HUES64 (cell line): ENCODE data around the gene TAF1C.
A peak's percentile ranks its signal among the peaks of the same experiment; 100 is the strongest.

Source experiments
- H3K27ac ChIP-seq: 2 replicates; pipeline ENCODE4 v1.7.0; 2013; ENCODE audit warnings: low read depth, low read length, inconsistent platforms
- H3K27me3 ChIP-seq: 2 replicates; pipeline ENCODE4 v1.6.1; 2013; ENCODE audit warnings: mild to moderate bottlenecking, low read length; ENCODE audit not compliant: insufficient read depth
- H3K36me3 ChIP-seq: 2 replicates; pipeline ENCODE4 v1.6.1; 2013; ENCODE audit warnings: mild to moderate bottlenecking, low read length; ENCODE audit not compliant: insufficient read depth
- H3K4me1 ChIP-seq: 2 replicates; pipeline ENCODE4 v1.6.1; 2013; ENCODE audit warnings: mild to moderate bottlenecking, low read length, moderate library complexity; ENCODE audit not compliant: insufficient read depth
- H3K4me3 ChIP-seq: 2 replicates; pipeline ENCODE4 v1.5.1; 2013; ENCODE audit warnings: mild to moderate bottlenecking, low read length, moderate library complexity
- H3K9ac ChIP-seq: 2 replicates; pipeline ENCODE4 v1.6.1; 2013; ENCODE audit warnings: mild to moderate bottlenecking, low read depth, low read length
- H3K9me3 ChIP-seq: 2 replicates; pipeline ENCODE4 v1.6.1; 2013; ENCODE audit warnings: low read depth, low read length; ENCODE audit not compliant: insufficient read depth
- WGBS: fragments of 150-250, 120-280 bp; methylation state at CpG from one replicate; pipeline ENCODE4 v1.1.7; 2013; ENCODE audit warnings: missing lambda C conversion rate; 5-methylcytosine and 5-hydroxymethylcytosine counted together

TAF1C gene

GRCh38 chr16:84138500-84138823, 48.4 kb downstream of the TAF1C start:
- WGBS: 21% methylated on average over 1 of the region's 2 CpGs
- peak overlapping the region; percentile 8; the same call in 1 of the 2 replicates for H3K27ac ChIP-seq
- H3K4me3 ChIP-seq: no peak overlapping the region
- H3K27me3 ChIP-seq: no peaks in the 10 kb centered on the region
- peaks cover 44% of the 10 kb centered on the region for H3K4me1 ChIP-seq
- H3K9ac ChIP-seq: no peak overlapping the region
- H3K9me3 ChIP-seq: no peaks in the 10 kb centered on the region
- H3K36me3 ChIP-seq: peaks cover 3% of the 10 kb centered on the region; the same call in 1 of the 2 replicates

- H3K4me1 ChIP-seq: peaks cover 49% of the 10 kb centered on the region
- 87% methylated on average over 7 of the region's 7 CpGs for WGBS
- H3K4me3 ChIP-seq: no peak overlapping the region
- H3K9me3 ChIP-seq: no peaks in the 10 kb centered on the region
- H3K9ac ChIP-seq: no peak overlapping the region
- H3K36me3 ChIP-seq: no peaks in the 10 kb centered on the region
- H3K27me3 ChIP-seq: no peaks in the 10 kb centered on the region
- no peak overlapping the region for H3K27ac ChIP-seq
Measured at GRCh38 chr16:84137769-84138357, 49.0 kb downstream of the TAF1C start.

GRCh38 chr16:84137287-84137686, 49.6 kb downstream of the TAF1C start:
- Histone ChIP-seq H3K9me3 (no peaks in the 10 kb centered on the region), H3K9ac (0 out of 2 replicates have a peak overlapping the region, but pooled peaks have one; percentile 5), H3K4me3 (no peak overlapping the region), H3K4me1 (peaks cover 54% of the 10 kb centered on the region), H3K36me3 (no peaks in the 10 kb centered on the region), H3K27me3 (no peaks in the 10 kb centered on the region), H3K27ac (no peak overlapping the region)
- whole genome bisulfite sequencing: 82% methylated on average over 8 of the region's 8 CpGs

DNA sequence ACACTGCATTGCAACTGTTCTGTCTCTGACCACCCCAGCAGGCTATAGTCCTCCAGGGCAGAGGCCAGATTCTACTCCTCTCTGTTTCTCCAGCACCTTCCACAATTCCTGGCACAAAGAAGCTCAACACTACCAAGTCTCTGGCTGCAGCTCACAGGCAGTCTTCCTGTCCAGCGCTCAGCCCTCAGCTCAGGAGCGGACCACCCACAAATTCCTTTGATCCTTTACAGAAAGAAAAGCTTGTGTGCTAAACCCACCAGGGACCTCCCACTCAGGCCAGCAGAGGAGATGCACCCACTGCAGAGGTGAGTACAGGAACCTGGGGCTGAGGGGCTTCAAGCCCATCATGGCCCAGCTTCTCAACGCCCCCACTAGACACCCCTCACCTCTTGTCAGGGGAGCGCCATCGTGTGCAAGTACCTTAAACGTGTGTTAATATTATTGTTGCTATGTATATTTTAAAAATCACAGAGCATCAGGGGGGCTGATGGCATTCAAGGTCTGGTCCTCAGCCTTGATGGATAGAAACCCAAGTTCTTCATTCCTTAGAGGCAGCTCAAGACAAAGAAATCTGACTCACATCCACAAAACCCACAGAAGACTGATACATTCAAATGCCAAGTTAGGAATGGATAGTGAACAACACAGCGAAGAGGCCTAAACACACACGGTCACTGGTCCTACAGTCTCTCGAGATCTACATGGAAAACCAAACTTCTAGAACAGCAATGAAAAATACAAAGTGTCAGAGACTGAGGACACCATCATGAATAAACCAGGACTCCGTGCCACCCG, 50.3 kb downstream of the TAF1C start:
- no peak overlapping the region for H3K4me3 ChIP-seq
- WGBS: 90% methylated on average over 7 of the region's 11 CpGs
- H3K4me1 ChIP-seq: peaks cover 55% of the 10 kb centered on the region
- H3K27me3 ChIP-seq: no peaks in the 10 kb centered on the region
- H3K27ac ChIP-seq: no peak overlapping the region
- H3K9me3 ChIP-seq: no peaks in the 10 kb centered on the region
- H3K9ac ChIP-seq: peak overlapping the region; percentile 24; the same call in 1 of the 2 replicates
- no peaks in the 10 kb centered on the region for H3K36me3 ChIP-seq

DNA sequence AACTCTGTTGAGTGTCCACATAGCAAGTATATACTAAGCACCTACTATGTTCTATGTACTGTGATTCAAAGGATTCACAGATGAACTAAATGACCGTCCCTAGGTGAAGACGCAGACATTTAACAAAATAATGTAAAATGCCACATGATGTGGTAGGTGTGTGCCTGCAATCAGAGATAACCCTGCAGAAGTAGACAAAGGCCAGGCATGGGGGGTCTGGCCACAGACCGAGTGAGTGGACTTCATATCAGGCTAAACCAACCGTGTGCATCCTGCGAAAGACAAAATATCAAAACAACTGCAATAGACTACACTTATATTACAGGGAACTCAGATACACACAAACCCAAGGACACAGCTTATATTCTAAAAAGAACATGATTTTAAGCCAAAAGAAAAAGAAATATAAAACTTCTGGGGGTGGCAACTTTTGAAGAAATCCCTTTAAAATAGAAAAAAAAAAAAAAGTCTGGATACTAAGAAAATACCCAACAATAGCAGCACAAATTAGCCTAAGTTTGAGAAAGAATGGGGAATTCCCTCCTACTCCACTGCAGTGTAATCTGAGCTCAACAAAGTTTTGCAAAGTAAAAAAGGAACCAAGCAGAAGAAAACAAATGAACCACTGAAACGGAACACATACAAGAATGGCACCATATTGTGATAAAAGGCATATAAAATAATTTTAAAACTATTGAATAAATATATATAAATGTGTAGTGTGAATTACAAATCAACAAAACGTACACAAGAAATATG, 54.2 kb downstream of the TAF1C start:
- Histone ChIP-seq H3K27ac (no peak overlapping the region), H3K4me3 (no peak overlapping the region), H3K4me1 (peaks cover 34% of the 10 kb centered on the region), H3K36me3 (peaks cover 29% of the 10 kb centered on the region), H3K9ac (no peak overlapping the region), H3K9me3 (no peaks in the 10 kb centered on the region), H3K27me3 (no peaks in the 10 kb centered on the region)
- 96% methylated on average over 5 of the region's 7 CpGs for WGBS

GRCh38 chr16:84131117-84131516, 55.7 kb downstream of the TAF1C start:
- 93% methylated on average over 5 of the region's 5 CpGs for WGBS
- peaks cover 41% of the 10 kb centered on the region for H3K36me3 ChIP-seq
- no peak overlapping the region for H3K4me3 ChIP-seq
- no peaks in the 10 kb centered on the region for H3K27me3 ChIP-seq
- H3K9me3 ChIP-seq: no peaks in the 10 kb centered on the region
- no peak overlapping the region for H3K27ac ChIP-seq
- H3K4me1 ChIP-seq: peaks cover 18% of the 10 kb centered on the region
- H3K9ac ChIP-seq: no peak overlapping the region
